ENCODE results near the gene TWF2. TPM values are rescaled to one million over a fixed set of nuclear protein-coding genes. Genes with fewer than 3 reads are reported as not detected.

Gene TWF2
- total and polyA plus RNA-seq, 2 of the 13 experiments (the other 11 are each of a cell fraction or from before 2014, with no cell fraction given) = 45.5 to 108 TPM

DNA sequence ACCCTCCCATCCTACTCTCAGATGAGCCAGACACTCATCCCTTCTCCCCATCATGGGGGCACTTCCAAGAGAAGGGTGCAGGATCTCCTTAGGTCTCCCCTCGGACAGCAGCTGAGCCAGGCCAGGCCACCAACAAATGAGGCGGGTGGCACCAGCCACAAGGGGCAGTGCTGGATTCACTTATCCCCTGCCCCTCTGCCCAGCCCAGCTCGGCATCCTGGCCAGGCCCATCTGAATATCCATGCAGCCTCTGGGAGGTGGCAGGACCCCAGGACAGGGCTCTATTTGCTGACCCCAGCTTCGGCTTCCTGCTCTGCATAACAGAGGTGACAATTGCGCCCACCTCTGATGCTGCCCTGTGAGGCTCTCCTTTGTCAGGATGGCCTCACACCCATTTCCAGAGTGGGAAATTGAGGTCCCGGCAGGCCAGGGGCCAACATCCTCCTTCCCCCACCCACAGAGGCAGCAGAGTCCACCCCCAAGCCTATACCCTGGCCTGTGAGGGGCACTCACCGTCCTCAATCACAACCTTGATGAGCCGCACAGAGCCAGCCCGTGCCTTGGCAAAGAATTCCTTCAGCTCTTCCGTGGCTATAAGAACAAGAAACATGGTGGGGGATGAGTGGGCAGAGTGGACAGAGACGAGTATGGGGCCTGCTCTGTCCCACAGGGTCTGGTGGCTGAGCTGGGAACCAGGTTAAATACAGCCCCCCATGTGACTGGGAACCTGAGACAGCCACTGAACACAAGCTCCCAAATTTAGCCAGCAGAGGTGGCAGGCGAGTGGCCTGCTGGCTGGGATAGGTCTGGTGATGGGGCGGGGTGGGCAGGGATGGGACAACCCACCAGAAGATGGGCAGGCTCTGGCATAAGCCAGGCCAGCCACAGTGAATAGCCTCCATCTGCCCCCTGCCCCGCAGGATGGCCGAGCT, 4.2 kb downstream of the TWF2 start (continued):
- TF ChIP-seq, protein P1, sequence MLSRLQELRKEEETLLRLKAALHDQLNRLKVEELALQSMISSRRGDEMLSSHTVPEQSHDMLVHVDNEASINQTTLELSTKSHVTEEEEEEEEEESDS (CRISPR knock-in tag; IDR thresholded peaks at IDR 0.05; ENCODE audit: borderline replicate concordance) = no peak
- TF ChIP-seq ZNF30 (CRISPR knock-in tag; IDR thresholded peaks at IDR 0.05) (no peak), SPEN (CRISPR knock-in tag; IDR thresholded peaks at IDR 0.05; ENCODE audit: low read depth) (0 out of 2 replicates have a peak, but pooled peaks have one; percentile 2), ZNF816 (CRISPR knock-in tag; IDR thresholded peaks at IDR 0.05; ENCODE audit: borderline replicate concordance) (no peak), ZNF292 (CRISPR knock-in tag; IDR thresholded peaks at IDR 0.05; ENCODE audit: borderline replicate concordance, low read depth) (no peak), ZFP41 (CRISPR knock-in tag; IDR thresholded peaks at IDR 0.05; ENCODE audit: borderline replicate concordance) (no peak), HMGA1 (CRISPR knock-in tag; conservative IDR thresholded peaks at IDR 0.05) (no peak)

DNA sequence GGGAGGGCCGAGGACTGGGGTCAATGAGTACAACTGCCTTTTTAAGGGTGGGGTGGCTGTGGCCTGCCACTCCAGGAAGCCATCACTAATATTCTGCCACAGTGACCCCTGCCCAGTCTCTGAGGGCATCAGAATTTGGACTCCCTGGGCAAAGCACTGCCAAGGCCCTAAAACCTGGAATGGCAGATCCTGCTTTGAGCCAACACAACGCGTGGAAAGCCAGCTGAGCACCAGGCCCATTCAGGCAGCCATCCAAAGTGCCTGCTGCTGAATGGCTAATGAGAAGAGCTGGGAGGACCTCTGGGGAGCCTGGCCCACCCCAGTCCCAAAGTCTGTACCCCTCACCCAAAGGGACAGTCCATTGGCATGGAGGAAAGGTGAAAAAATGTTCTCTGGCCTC, 5.0 kb downstream of the TWF2 start:
- peaks cover 27% of the 10 kb centered on the region for H4K20me1 ChIP-seq (ENCODE audit: insufficient read depth, low read length)
- H3K4me2 ChIP-seq (ENCODE audit: low read depth, low read length) = no peak overlapping the region
- peaks cover 32% of the 10 kb centered on the region for H3K4me1 ChIP-seq (ENCODE audit: insufficient read depth, low read length)
- peaks cover 21 to 44% of the 10 kb centered on the region in 2 experiments for H3K36me3 ChIP-seq (replicated peaks in 1 of 2; ENCODE audit: control insufficient read depth in 1 of 2, insufficient read depth in 2 of 2, low read length in 2 of 2)
- intact Hi-C loops (cut with micrococcal nuclease; ENCODE audit: unreplicated experiment) = no loop called here
- WGBS (ENCODE audit: low lambda C conversion rate) = 91% methylated on average over 3 of the region's 3 CpGs
- H3K9me3 ChIP-seq (ENCODE audit: low read length) = no peaks in the 10 kb centered on the region
- ATAC-seq (no peak), FAIRE-seq (no peak), DNase-seq (ENCODE audit: low spot score) (no peak)
- H3K79me2 ChIP-seq (ENCODE audit: insufficient read depth, low read length) = peaks cover 25% of the 10 kb centered on the region
- H3K9ac ChIP-seq (ENCODE audit: insufficient read depth, low read depth, low read length) = no peak overlapping the region
- no peak overlapping the region for H3K4me3 ChIP-seq (replicated peaks in 1 of 3; ENCODE audit: insufficient read depth in 1 of 3, low read depth in 2 of 3, low read length in 3 of 3)
- CTCF ChIA-PET (ENCODE audit: low intra/inter-chr PET ratio, low total read pairs) = no interaction called here
- no peak overlapping the region for H3K27ac ChIP-seq (ENCODE audit: extremely low read length, insufficient read depth, low read length)
- H3K27me3 ChIP-seq (ENCODE audit: control insufficient read depth in 1 of 2, insufficient read depth in 2 of 2, low read length in 2 of 2) = no peaks in the 10 kb centered on the region; a peak in 1 of 5 replicates
- BruUV-seq (replicated peaks) = no TSS peak
- POLR2A ChIA-PET = interaction anchor here (1.6 to 5.9 kb wide), 2 partner anchors 12 to 53 kb away, joined by 5 to 126 read pairs; partner anchors contain the start of genes GLYCTK and PPM1M
- no peak overlapping the region for H2AFZ ChIP-seq (ENCODE audit: low read length)
- in situ Hi-C loops (cut with HindIII; ENCODE audit: extremely low pct_ligation_motif_present, low pct_unique_long_range_greater_than_20kb) = no loop called here
- TF ChIP-seq ZNF550 (CRISPR knock-in tag; IDR thresholded peaks at IDR 0.05; ENCODE audit: borderline replicate concordance) (no peak), ZNF441 (CRISPR knock-in tag; IDR thresholded peaks at IDR 0.05; ENCODE audit: borderline replicate concordance) (no peak), DR1 (CRISPR knock-in tag; IDR thresholded peaks at IDR 0.05) (no peak), NCOA5 (CRISPR knock-in tag; IDR thresholded peaks at IDR 0.05) (no peak), AGO2 (optimal IDR thresholded peaks at IDR 0.05; ENCODE audit: low read depth, low read length) (no peak)
- TF ChIP-seq, protein P2, sequence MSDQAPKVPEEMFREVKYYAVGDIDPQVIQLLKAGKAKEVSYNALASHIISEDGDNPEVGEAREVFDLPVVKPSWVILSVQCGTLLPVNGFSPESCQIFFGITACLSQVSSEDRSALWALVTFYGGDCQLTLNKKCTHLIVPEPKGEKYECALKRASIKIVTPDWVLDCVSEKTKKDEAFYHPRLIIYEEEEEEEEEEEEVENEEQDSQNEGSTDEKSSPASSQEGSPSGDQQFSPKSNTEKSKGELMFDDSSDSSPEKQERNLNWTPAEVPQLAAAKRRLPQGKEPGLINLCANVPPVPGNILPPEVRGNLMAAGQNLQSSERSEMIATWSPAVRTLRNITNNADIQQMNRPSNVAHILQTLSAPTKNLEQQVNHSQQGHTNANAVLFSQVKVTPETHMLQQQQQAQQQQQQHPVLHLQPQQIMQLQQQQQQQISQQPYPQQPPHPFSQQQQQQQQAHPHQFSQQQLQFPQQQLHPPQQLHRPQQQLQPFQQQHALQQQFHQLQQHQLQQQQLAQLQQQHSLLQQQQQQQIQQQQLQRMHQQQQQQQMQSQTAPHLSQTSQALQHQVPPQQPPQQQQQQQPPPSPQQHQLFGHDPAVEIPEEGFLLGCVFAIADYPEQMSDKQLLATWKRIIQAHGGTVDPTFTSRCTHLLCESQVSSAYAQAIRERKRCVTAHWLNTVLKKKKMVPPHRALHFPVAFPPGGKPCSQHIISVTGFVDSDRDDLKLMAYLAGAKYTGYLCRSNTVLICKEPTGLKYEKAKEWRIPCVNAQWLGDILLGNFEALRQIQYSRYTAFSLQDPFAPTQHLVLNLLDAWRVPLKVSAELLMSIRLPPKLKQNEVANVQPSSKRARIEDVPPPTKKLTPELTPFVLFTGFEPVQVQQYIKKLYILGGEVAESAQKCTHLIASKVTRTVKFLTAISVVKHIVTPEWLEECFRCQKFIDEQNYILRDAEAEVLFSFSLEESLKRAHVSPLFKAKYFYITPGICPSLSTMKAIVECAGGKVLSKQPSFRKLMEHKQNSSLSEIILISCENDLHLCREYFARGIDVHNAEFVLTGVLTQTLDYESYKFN (CRISPR knock-in tag; conservative IDR thresholded peaks at IDR 0.05) = no peak
